Measurements from ENCODE around the gene TSPOAP1.

GRCh38 chr17:58275417-58275816 lies 53.2 kb downstream of the TSPOAP1 start:
- TF ChIP-seq CTCF (IDR thresholded peaks at IDR 0.05) (no peak), POLR2A (IDR thresholded peaks at IDR 0.05) (no peak)
